MCF 10A (cell line): ENCODE results near the gene ZNF300. TPM values are rescaled to one million over a fixed set of nuclear protein-coding genes. Genes with fewer than 3 reads are reported as not detected.

ENCODE experiments used
- BruUV-seq: library from RNA; stranded (reverse); fragments of 400-500 nt; replicated peaks from 2 replicates; lab custom pipeline; 2021; lab: Mats Ljungman, UMichigan
- CTCF ChIA-PET: fragments of 300-600 bp; sonication (Branson Sonifier 250); formaldehyde crosslinking; extraction: SDS; loops from one replicate; lab custom pipeline; 2021; ENCODE audit warnings: antibody characterized with exemption, inconsistent platforms; lab: Yijun Ruan, JAX
- POLR2A ChIA-PET: fragments of 300-600, 350-650 bp; sonication (Branson Sonifier 250); formaldehyde crosslinking; extraction: SDS; loops from one replicate; lab custom pipeline; 2020; ENCODE audit warnings: antibody characterized with exemption, inconsistent platforms; lab: Yijun Ruan, JAX
- DNase-seq: peaks from one replicate; pipeline ENCODE4 v3.0.0-alpha.2; 2018; ENCODE audit not compliant: unreplicated experiment
- H3K27ac Mint-ChIP-seq: one replicate; pipeline ENCODE4 v1.8.0; 2022; ENCODE audit warnings: mild to moderate bottlenecking, low read depth, mixed read lengths; ENCODE audit not compliant: unreplicated experiment
- H3K27me3 Mint-ChIP-seq: one replicate; pipeline ENCODE4 v1.8.0; 2022; ENCODE audit warnings: mixed read lengths; ENCODE audit not compliant: insufficient read depth, unreplicated experiment
- H3K36me3 Mint-ChIP-seq: one replicate; pipeline ENCODE4 v1.8.0; 2022; ENCODE audit warnings: mild to moderate bottlenecking, moderate library complexity, mixed read lengths; ENCODE audit not compliant: insufficient read depth, unreplicated experiment
- H3K4me1 Mint-ChIP-seq: one replicate; pipeline ENCODE4 v1.8.0; 2022; ENCODE audit warnings: mixed read lengths; ENCODE audit not compliant: insufficient read depth, unreplicated experiment
- H3K4me3 Mint-ChIP-seq: one replicate; pipeline ENCODE4 v1.8.0; 2022; ENCODE audit warnings: mild to moderate bottlenecking, moderate library complexity, mixed read lengths; ENCODE audit not compliant: unreplicated experiment
- H3K9me3 Mint-ChIP-seq: one replicate; pipeline ENCODE4 v1.8.0; 2022; ENCODE audit warnings: mixed read lengths; ENCODE audit not compliant: unreplicated experiment
- intact Hi-C: fragments of 100-400 bp; cut with micrococcal nuclease; formaldehyde crosslinking; loops from 2 replicates; pipeline ENCODE4 v1.14.1; 2022
- total RNA-seq: library from RNA; stranded (reverse); gene quantifications from 2 replicates; pipeline ENCODE4 v1.2.3, GENCODE V29; 2022
- TF ChIP-seq, protein P1 (sequence below): fragments of 200-600 bp; IDR thresholded peaks from one replicate; pipeline ENCODE4 v1.8.0; 2022; ENCODE audit warnings: antibody characterized with exemption, mild to moderate bottlenecking; ENCODE audit not compliant: unreplicated experiment

Gene ZNF300
- total RNA-seq, 1 experiment from 2014 or later = 15.4 TPM

DNA sequence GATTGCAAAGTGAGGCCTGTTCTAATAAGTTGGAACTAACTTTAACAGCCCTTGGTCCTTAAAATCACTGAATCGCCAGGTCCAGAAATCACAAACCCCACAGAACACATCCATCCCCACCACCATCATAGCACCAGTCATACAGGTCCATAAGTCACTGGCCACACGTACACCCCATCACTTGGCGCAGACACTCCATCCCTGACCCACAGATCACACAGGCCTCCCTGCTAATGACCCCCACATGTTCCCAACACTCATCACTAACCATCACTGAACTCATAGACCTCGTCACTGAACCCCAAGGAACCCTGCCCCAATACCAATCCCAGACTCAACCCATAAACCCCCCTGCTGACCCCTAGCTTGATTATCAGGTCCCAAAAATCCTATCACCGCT lies 41.2 kb upstream of the ZNF300 start:
- no peaks in the 10 kb centered on the region for H3K36me3 Mint-ChIP-seq
- no peak overlapping the region for H3K27ac Mint-ChIP-seq
- no TSS peak for BruUV-seq
- DNase-seq = no peak
- ChIA-PET POLR2A (no interaction called here), CTCF (no interaction called here)
- no peak overlapping the region for H3K4me3 Mint-ChIP-seq
- TF ChIP-seq, protein P1, sequence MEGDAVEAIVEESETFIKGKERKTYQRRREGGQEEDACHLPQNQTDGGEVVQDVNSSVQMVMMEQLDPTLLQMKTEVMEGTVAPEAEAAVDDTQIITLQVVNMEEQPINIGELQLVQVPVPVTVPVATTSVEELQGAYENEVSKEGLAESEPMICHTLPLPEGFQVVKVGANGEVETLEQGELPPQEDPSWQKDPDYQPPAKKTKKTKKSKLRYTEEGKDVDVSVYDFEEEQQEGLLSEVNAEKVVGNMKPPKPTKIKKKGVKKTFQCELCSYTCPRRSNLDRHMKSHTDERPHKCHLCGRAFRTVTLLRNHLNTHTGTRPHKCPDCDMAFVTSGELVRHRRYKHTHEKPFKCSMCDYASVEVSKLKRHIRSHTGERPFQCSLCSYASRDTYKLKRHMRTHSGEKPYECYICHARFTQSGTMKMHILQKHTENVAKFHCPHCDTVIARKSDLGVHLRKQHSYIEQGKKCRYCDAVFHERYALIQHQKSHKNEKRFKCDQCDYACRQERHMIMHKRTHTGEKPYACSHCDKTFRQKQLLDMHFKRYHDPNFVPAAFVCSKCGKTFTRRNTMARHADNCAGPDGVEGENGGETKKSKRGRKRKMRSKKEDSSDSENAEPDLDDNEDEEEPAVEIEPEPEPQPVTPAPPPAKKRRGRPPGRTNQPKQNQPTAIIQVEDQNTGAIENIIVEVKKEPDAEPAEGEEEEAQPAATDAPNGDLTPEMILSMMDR = no peak
- no peaks in the 10 kb centered on the region for H3K27me3 Mint-ChIP-seq
- intact Hi-C loops = no loop called here
- peaks cover 60% of the 10 kb centered on the region for H3K9me3 Mint-ChIP-seq
- H3K4me1 Mint-ChIP-seq = no peaks in the 10 kb centered on the region

DNA sequence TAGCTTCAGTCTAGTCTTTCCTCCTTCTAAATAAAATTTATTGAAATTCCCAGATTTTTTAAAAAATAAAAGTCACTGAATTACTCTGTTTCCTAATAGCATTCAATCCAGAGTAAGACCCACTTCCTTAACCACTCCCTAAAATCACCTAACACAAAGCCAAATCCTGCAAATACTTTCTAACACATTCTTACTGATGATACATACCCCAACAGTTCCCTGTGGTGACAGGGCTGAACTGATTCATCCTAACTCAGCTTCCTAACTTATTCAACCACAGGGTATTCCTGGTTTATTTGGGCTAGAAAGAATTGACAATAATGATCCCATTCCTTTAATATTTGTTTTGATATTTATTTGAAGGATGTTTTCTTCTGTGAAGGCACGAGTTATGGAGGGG lies 40.7 kb upstream of the ZNF300 start:
- H3K4me3 Mint-ChIP-seq = no peak overlapping the region
- no peaks in the 10 kb centered on the region for H3K36me3 Mint-ChIP-seq
- H3K27me3 Mint-ChIP-seq = no peaks in the 10 kb centered on the region
- POLR2A ChIA-PET = no interaction called here
- no peak for DNase-seq
- CTCF ChIA-PET = no interaction called here
- H3K4me1 Mint-ChIP-seq = no peaks in the 10 kb centered on the region
- TF ChIP-seq, protein P1 = no peak
- no TSS peak for BruUV-seq
- no peak overlapping the region for H3K27ac Mint-ChIP-seq
- intact Hi-C loops = no loop called here
- peaks cover 59% of the 10 kb centered on the region for H3K9me3 Mint-ChIP-seq

DNA sequence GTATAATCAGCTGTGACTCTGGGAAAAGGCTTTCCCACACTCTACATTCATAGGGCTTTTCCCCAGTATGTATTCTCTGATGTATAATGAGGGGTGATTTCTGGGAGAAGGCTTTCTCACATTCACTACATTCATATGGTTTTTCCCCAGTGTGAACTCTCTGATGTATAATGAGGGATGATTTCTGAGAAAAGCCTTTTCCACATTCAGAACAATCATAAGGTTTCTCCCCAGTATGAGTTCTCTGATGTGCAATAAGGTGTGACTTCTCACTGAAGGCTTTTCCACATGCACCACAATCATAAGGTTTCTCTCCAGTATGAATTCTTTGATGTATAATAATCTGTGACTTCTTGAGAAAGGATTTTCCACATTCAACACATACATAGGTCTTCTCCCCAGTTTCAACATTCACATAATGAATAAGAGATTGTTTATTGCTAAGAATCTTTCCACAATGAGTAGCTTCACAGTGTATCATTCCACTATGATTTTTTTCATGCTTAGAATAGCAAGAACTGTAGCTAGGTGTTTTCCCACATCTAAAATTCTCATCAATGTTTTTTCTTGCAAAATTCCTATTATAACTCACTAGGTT lies 26.7 kb upstream of the ZNF300 start:
- no peaks in the 10 kb centered on the region for H3K27me3 Mint-ChIP-seq
- peaks cover 46% of the 10 kb centered on the region for H3K9me3 Mint-ChIP-seq
- no peak overlapping the region for H3K4me3 Mint-ChIP-seq
- peak; percentile 4 for DNase-seq
- CTCF ChIA-PET = no interaction called here
- TF ChIP-seq, protein P1 = no peak
- intact Hi-C loops = no loop called here
- H3K27ac Mint-ChIP-seq = no peak overlapping the region
- H3K36me3 Mint-ChIP-seq = no peaks in the 10 kb centered on the region
- no peaks in the 10 kb centered on the region for H3K4me1 Mint-ChIP-seq
- POLR2A ChIA-PET = no interaction called here
- no TSS peak for BruUV-seq

DNA sequence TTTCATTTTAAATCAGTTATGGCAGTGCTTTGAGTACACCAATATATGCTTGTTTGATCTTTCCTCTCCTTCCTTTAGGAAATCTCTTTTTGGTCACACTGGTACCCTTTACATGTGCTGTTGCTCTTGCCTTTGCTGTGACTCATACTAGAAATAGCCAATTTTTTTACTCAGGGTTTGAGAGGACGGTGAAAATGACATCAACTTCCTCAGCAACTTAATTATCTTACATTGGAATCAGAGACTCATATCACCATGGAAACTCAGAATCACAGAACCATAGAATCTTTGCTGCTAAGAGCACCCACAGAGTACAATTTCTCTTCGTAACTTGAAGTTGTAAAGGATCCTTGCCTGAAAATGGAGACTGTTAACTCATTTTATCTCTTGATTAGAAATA lies 13.8 kb upstream of the ZNF300 start:
- intact Hi-C loops = no loop called here
- CTCF ChIA-PET = no interaction called here
- DNase-seq = no peak
- Mint-ChIP-seq H3K4me1 (no peaks in the 10 kb centered on the region), H3K27ac (no peak overlapping the region), H3K36me3 (no peaks in the 10 kb centered on the region), H3K9me3 (peaks cover 39% of the 10 kb centered on the region), H3K4me3 (no peak overlapping the region), H3K27me3 (no peaks in the 10 kb centered on the region)
- POLR2A ChIA-PET = no interaction called here
- TF ChIP-seq, protein P1 = no peak
- no TSS peak for BruUV-seq
